ENCODE results near the gene TNFRSF18. TPM values are rescaled to one million over a fixed set of nuclear protein-coding genes. Genes with fewer than 3 reads are reported as not detected.
A peak's percentile ranks its signal among the peaks of the same experiment; 100 is the strongest.

Gene TNFRSF18
- total and polyA plus RNA-seq, 7 donors = 0.04 to 0.76 (median 0.20) TPM; not detected in 3

GRCh38 chr1:1232796-1233566 is 26.6 kb upstream of the TNFRSF18 start:
- DNase-seq (no peak), ATAC-seq (no peak)
- intact Hi-C loops (cut with DNase I) = loop anchor here (5.0 kb wide), 1 partner anchor 39 kb away; the partner anchor contains the start of gene UBE2J2 (in 2 of the 2)
- no peak for TF ChIP-seq CTCF (IDR thresholded peaks at IDR 0.05)
- H3K9me3 ChIP-seq = peaks cover 7% of the 10 kb centered on the region
- peak overlapping the region; percentile 57 for H3K4me3 ChIP-seq
- WGBS, 3 donors = 79 to 84% (median 81%) methylated on average over 75 to 98 of the region's 98 CpGs
- H3K27me3 ChIP-seq (ENCODE audit: insufficient read depth in 3 of 3, low read length in 2 of 3) = peaks cover 0 to 7% (median 0%) of the 10 kb centered on the region in 3 donors
- H3K27ac ChIP-seq = no peak overlapping the region
- peaks cover 24% of the 10 kb centered on the region for H3K4me1 ChIP-seq
- H3K36me3 ChIP-seq (ENCODE audit: insufficient read depth in 1 of 2, low read depth in 1 of 2) = peaks cover 7 to 11% of the 10 kb centered on the region in 2 donors

DNA sequence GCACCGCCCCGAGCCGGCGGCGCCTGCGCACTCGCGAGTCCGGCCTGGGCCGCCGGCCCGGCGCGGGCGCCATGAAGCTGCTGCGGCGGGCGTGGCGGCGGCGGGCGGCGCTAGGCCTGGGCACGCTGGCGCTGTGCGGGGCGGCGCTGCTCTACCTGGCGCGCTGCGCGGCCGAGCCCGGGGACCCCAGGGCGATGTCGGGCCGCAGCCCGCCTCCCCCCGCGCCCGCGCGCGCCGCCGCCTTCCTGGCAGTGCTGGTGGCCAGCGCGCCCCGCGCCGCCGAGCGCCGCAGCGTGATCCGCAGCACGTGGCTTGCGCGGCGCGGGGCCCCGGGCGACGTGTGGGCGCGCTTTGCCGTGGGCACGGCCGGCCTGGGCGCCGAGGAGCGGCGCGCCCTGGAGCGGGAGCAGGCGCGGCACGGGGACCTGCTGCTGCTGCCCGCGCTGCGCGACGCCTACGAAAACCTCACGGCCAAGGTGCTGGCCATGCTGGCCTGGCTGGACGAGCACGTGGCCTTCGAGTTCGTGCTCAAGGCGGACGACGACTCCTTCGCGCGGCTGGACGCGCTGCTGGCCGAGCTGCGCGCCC is 25.9 kb upstream of the TNFRSF18 start, which contains the start of gene B3GALT6:
TSS of gene B3GALT6 (plus strand) at position 30 of the 588 bp plus-strand sequence. CDS start at position 72, 42 bp downstream.
- intact Hi-C loops (cut with DNase I) = loop anchor here (5.0 kb wide), 1 partner anchor 40 kb away; the partner anchor contains the start of gene UBE2J2 (in 2 of the 2)
- 0 to 12% (median 7%) methylated on average over 39 to 100 of the region's 100 CpGs for WGBS, 3 donors

DNA sequence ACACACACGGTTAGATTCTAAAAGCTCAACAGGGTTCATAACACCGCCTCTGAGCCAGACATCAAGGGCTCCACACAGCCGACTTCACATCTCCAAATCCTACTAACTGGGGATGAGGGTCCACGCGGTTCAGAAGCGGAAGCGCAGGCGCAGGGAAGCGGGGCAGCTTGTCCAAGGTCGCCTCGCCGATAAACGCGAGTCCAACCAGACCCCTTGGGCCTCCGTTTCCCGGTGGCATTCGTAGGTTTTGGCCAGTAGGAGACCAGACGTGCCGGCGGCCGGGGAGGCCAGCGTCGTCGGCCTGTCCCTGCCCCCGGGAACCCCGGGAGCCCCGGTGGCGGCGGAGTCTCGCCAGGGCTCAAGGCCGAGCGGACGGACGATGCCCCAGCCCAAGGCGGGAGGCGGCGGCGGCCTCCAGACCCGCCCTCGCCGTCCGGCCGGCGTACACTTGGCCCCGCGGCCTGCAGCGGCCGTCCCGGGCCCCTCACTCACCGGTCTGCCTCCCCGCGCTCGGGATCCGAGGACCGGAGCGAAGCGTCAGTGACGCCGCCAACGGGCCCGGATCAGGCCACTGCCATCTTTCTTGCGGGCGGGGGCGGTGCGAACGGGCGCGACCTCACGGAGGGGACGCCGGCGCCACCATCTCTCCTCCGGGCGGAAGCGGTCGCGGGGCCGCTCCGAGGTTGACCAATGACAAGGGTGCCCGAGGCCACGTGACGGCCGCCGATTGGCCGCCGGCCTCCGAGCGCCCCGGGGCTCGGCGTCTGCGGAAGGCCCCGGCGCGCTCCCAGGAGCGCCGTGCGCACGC is 25.2 kb upstream of the TNFRSF18 start, which contains the start of gene SDF4:
TSS of gene SDF4 (minus strand) at position 602 of the 808 bp plus-strand sequence. CDS start 3,229 bp downstream, outside the sequence.
- peak within 1 kb of the TSS; percentile 96 for H3K27ac ChIP-seq
- intact Hi-C loops (cut with DNase I) = loop anchor here (5.0 kb wide), 1 partner anchor 41 kb away; the partner anchor contains the start of gene UBE2J2 (in 2 of the 2)
- WGBS, 3 donors = 0% methylated on average over 65 to 99 of the region's 99 CpGs
- TF ChIP-seq CTCF (IDR thresholded peaks at IDR 0.05) = no peak
- H3K4me1 ChIP-seq = peaks cover 24% of the 10 kb centered on the region
- peak; percentile 97 to 98 for DNase-seq
- peak within 1 kb of the TSS; percentile 91 for H3K4me3 ChIP-seq
- peak; percentile 95 to 97 (median 96) for ATAC-seq
- H3K9me3 ChIP-seq = peaks cover 7% of the 10 kb centered on the region
- H3K27me3 ChIP-seq (ENCODE audit: insufficient read depth in 3 of 3, low read length in 2 of 3) = no peaks in the 10 kb centered on the region
- peaks cover 7 to 25% of the 10 kb centered on the region in 2 donors for H3K36me3 ChIP-seq (ENCODE audit: insufficient read depth in 1 of 2, low read depth in 1 of 2)

More for the DNA sequence above, 25.9 kb upstream of the TNFRSF18 start, which contains the start of gene B3GALT6:
- peaks cover 7 to 18% of the 10 kb centered on the region in 2 donors for H3K36me3 ChIP-seq (ENCODE audit: insufficient read depth in 1 of 2, low read depth in 1 of 2)
- peaks cover 7% of the 10 kb centered on the region for H3K9me3 ChIP-seq
- peak within 1 kb of the TSS; percentile 91 for H3K4me3 ChIP-seq
- no peak for TF ChIP-seq CTCF (IDR thresholded peaks at IDR 0.05)
- ATAC-seq (no peak), DNase-seq (no peak)
- H3K4me1 ChIP-seq = peaks cover 24% of the 10 kb centered on the region
- H3K27me3 ChIP-seq (ENCODE audit: insufficient read depth in 3 of 3, low read length in 2 of 3) = peaks cover 0 to under 1% (median 0%) of the 10 kb centered on the region in 3 donors
- H3K27ac ChIP-seq = peak within 1 kb of the TSS; percentile 96

DNA sequence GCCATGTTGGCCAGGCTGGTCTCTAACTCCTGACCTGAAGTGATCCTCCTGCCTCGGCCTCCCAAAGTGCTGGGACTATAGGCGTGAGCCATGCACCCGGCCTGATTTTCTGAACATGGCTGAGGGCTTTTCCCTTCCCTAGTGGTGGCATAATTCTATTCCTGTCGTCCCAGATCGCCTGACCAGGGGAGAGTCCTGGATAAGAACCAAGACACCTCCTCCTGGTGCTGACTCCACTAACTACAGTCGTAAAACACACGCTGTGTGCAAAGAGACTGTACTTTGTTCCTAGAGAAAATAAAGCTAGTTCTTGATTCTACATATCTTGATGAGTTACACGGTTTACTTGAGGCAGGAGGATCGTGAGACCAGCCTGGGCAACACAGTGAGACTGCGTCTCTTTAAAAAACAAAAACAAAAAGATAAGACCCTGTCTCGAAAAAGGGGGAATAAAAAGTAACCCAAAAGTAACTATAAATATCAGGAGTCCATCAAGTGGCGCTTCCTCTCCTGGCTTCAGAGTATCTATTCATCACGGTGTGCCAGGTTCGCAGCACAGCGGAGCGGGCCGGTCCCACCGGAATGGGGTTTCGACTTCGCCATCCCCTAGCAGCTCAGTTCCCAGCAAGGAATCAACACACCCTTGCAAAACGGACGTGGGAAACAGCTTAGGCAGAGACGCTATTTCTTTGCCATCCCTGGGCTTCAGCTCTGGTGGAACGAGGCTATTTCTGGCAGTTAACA is 24.4 kb upstream of the TNFRSF18 start:
- H3K4me3 ChIP-seq = peak overlapping the region; percentile 91
- peak overlapping the region; percentile 96 for H3K27ac ChIP-seq
- peak in 3 of 4 donors; percentile 25 to 47 (median 36) for ATAC-seq
- 9 to 13% (median 10%) methylated on average over 24 of the region's 24 CpGs for WGBS, 3 donors
- H3K36me3 ChIP-seq (ENCODE audit: insufficient read depth in 1 of 2, low read depth in 1 of 2) = peaks cover 7 to 28% of the 10 kb centered on the region in 2 donors
- peaks cover 7% of the 10 kb centered on the region for H3K9me3 ChIP-seq
- no peak for DNase-seq
- intact Hi-C loops (cut with DNase I) = loop anchor here (5.0 kb wide), 1 partner anchor 41 kb away; the partner anchor contains the start of gene UBE2J2 (in 2 of the 2)
- no peaks in the 10 kb centered on the region for H3K27me3 ChIP-seq (ENCODE audit: insufficient read depth in 3 of 3, low read length in 2 of 3)
- H3K4me1 ChIP-seq = peaks cover 24% of the 10 kb centered on the region
- TF ChIP-seq CTCF (IDR thresholded peaks at IDR 0.05) = peak; percentile 6

All from psoas muscle (tissue), 8 donors.